GM19035 (cell line): Measurements from ENCODE around the gene AFF4.
A peak's percentile ranks its signal among the peaks of the same experiment; 100 is the strongest.

Experiments used
- ATAC-seq: cut with Tn5 transposase; IDR thresholded peaks from one replicate; pipeline ENCODE4 v1.9.1; 2021; ENCODE audit not compliant: unreplicated experiment

AFF4 gene

DNA sequence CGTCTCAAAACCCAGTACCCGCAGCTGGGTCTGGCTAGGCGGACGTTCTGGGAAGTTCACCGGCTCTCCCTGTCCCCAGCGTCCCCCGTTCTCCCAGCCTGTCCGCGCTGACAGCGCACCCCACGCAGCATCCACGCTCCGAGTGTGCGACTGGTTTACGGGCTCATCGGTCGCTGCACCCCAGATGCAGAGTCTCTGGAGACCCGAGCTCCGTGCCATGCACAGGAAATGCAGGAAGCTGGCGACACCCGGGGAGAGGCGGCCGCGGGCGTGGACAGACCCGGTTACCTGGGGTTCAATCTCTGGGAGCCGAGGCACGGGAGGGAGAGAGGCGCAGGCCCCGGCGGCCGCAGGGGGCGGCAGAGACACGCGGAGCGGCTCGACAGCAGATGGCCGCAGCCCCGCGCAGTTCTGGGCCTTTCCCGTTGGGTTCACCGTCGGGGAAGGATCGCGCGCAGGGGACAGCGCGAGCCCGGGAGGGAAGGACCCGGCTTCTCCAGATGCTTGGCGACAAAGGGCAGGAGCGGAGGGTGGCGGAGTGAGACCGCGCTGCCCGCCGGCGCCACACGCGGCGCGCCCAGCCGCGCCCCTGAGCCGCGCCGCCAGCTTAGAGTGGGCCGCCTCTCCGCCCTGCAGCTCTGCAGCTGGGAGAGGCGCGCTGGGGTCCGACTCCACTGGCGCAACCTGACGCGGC lies 133.5 kb downstream of the AFF4 start:
- peak; percentile 82 for ATAC-seq

DNA sequence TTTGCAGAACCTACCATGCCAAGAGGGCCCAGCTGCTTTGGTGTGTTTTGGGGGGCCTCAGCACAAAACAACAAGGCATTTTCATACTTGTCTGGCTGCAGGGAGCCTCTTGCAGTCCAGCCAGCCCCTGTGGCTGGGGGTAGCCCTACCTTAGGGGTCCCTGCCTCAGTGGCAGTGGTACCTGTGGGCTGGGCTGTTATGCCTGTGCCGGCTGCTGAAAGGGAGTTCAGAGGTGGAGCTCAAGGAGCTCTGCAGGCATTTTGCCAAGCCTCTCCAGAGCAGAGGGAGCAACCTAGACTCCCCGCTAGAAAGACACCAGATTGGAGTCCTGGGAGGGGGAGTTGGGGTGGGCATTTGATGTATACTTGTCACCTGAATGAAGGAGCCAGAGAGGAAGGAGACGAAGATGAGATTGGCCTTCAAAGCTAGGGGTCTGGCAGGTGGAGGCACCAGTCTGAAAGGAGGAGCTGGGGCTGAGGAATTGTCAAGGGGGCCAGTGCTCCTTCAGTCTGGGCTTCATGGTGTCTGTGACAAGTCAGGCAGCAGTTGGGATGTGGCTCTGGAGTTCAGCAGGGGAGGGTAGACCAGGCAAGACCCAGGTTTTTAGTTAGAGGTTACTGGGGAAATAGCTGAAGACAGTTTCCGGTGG lies 134.5 kb downstream of the AFF4 start:
- no peak for ATAC-seq

DNA sequence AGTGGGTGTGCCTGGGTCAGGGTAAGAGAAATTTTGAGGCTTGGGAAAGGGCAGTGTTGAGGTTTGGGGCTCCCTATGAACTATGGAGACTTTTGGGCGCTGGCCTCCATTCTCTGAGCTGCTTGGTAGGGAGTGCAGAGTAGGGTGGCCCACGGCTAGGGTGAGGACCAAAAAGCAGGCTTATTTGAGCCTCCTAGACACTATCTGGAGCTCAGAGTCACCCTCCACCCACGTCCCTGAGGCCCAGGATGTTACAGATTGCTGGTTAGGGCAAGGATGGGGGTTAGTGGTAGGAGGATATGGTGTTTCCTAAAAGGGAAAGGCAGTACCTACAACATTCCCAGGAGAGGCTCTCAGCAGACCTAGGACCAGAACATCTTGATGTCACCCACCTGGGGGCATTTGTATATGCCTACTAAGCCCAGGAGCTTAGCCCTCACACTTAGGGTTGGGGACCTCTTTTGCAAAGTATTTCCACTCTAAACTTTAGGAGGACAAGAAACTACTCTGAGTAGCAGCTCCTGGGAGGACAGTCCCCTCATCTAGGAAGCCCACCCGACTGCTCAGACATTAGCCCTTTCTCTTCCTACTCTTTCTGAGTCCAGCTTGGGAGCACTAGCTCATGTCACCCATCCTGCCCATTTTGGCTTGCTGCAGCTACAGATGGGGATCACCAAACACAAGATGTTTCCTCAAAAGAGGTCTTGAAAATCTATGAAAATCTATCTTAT lies 135.3 kb downstream of the AFF4 start:
- no peak for ATAC-seq

DNA sequence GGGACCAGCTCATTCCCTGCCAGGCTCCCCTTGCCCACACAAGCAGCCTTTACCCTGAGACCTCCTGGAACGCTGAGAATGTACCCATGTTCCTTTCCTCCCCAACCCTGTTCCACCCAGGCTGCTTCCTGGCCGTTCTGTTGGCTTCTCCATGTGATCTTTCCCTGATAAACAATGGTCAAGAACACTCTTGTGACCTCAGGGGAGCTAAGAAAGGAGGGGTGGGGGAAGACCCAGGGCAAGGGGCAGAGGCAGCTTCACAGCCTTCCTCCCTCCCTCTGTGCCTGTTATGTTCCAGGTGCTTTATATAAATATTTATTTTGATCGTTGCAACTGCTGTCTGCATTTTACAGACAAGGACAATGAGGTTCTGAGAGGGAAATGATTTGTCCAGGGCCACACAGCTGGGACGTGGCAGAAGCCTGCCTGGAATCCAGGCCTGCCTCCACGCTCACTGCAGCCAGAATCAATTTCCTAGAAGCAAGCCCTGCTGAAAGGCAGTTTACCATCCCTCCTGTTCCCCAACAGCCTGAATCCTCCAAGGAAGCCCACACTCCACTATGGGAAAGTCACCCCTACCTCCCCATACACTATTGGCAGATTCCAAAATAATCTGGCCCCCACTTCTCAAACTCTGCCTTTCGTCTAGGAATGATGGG lies 136.9 kb downstream of the AFF4 start:
- ATAC-seq: no peak

DNA sequence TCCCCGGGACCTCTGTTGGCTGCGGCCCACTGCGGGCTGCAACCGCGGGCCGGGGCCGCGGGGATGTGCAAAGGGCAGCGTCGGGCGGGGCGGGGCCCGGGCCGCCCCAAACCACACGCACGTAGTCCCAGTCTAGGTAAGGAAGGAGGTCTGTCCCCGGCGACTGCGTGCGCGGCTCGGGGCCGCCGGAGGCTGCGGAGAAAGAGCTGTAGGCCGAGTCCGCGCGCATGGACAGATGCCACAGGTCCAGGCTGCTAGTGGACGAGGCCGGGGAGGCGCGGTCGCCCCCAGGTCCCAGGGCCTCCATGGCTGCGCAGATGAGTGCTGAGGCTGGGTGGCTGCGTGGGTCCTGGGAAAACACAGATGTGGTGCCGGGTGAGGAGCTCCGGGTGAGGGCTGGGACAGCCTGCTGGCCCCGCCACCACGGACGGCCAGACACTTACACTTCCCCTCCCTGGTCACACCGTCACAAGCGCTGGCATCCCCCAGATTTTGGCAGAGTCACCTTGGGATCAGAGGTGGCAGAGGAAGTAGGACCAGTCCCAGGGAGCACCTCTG lies 137.5 kb downstream of the AFF4 start:
- no peak for ATAC-seq
